Measurements from ENCODE around the gene C17orf50.

- TF ChIP-seq ZNF274 (IDR thresholded peaks at IDR 0.05; ENCODE audit: low read depth, low read length) = no peak
- no peak for TF ChIP-seq SUZ12 (IDR thresholded peaks at IDR 0.05; ENCODE audit: extremely low read depth, insufficient read depth, insufficient read length)
Observed at GRCh38 chr17:35749560-35750412, 10.9 kb upstream of the C17orf50 start.
